ENCODE results near the gene BANF2.

Gene BANF2

DNA sequence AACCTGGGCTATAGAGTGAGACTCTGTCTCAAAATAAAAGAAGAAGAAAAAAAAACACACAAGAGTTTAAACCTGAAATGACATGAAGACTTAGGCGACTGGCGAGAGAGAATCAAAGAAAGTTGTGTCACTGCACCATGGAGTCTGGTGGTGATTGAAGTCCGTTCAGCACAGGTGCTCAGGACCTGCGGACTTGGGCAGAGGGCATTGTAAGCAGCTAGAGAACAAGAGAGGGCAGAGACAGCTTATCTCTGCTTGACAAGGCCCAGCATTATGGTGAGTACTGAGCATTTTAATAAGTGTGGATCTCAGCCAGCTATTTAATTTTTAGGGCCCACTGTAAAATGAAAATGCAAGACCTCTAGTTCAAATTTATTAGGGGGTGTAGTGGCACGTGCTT, 31.5 kb downstream of the BANF2 start:
- FAIRE-seq (no peak), DNase-seq (ENCODE audit: extremely low spot score, insufficient read length, low read depth) (no peak)

DNA sequence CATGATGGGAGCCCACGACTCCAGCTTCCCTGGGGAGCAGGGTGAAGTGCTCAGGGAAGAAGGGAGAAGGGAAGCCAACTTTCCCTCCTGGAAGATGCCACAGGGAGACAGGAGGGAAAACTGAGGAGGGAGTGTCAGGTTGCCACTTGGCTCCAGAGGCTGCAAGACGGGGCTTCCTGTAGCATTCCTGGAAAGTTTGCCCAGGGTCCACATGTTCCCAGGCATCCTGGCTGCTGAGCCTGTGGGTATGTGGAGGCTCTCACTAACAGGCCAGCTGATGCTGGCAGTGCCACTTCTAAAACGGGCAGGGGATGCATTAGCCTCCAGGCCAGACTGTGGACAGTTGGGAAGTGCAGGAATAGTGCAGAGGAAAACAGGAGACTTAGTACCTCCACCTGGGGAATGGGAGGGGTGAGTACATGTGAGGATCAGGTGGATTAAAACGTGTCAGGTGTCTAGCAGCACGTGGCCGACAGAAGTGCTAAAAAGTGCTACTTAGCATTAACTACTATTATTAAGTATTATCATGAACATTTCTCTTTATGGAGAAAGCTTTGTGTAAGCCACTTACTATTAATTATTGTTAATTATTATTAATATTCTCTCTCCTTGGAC, 33.2 kb downstream of the BANF2 start:
- no peak for DNase-seq (ENCODE audit: extremely low spot score, insufficient read length, low read depth)
- FAIRE-seq: no peak

DNA sequence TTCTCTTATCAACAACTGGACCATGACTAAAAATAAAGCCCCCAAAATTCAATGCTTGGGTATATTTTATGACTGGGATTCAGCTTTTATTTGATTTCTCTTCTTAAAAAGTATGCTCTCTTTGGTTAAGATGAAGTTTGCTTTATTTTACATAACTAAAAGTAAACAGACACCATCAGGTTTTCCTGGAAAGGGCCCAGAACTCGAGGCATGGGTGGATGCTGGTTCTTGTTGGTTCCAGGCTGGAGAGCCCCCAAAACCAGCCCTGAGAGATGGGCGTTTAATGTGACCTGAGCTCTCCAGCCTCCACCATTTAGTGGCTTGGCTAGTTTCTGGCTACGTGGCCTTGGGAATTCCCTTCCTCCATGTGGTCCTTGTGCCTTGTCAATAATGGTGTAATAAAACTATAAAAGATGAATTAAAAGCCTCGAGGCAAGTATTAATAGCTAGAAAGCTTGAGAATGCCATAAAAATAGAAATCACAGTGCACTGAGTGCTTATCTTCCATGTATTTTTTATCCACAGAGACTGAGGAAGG, 34.1 kb downstream of the BANF2 start:
- FAIRE-seq: no peak
- no peak for DNase-seq (ENCODE audit: extremely low spot score, insufficient read length, low read depth)

DNA sequence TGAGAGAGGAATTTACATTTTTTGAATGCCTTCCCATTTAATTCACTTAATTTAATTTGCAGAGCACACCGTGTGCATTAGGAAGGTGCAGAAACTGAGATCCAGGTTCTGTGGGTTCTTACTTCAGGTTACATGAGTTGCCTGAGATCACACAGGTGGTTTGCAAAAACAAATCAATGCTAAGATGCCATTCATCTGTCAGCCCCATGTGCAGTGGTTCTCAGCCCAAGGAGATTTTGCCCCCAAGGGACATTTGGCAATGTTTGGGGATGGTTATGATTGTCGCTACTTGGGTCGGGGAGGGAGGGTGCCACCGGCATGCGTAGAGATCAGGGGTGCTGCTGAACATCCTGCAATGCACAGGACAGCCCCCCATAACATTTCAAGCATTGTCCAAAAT, 34.6 kb downstream of the BANF2 start:
- no peak for FAIRE-seq
- no peak for DNase-seq (ENCODE audit: extremely low spot score, insufficient read length, low read depth)

DNA sequence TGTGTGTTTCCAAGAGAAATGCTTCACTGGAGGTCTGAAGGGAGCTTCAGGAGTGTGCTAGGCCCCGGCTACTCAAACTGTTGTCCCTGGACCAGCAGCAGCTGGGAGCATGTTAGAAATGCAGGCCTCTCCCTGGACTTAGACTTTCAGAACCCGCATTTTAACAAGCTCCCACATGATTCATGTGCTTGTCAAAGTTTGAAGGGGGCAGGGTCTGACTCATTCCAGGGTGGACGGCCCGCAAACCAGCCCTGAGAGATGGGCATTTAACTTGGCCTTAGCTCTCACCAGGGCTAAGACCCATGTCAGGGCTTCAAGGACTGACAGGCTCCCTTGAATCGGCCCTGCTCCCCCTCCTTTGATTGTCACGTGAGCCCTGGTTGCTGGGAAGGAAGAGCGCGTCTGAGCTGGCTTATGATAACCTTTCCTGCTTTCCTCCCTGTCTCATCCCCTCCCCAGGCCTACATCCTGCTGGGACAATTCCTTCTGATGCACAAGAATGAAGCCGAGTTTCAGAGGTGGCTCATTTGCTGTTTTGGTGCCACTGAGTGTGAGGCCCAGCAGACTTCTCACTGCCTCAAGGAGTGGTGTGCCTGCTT, 35.5 kb downstream of the BANF2 start:
- DNase-seq (ENCODE audit: extremely low spot score, insufficient read length, low read depth) (no peak), FAIRE-seq (no peak)

DNA sequence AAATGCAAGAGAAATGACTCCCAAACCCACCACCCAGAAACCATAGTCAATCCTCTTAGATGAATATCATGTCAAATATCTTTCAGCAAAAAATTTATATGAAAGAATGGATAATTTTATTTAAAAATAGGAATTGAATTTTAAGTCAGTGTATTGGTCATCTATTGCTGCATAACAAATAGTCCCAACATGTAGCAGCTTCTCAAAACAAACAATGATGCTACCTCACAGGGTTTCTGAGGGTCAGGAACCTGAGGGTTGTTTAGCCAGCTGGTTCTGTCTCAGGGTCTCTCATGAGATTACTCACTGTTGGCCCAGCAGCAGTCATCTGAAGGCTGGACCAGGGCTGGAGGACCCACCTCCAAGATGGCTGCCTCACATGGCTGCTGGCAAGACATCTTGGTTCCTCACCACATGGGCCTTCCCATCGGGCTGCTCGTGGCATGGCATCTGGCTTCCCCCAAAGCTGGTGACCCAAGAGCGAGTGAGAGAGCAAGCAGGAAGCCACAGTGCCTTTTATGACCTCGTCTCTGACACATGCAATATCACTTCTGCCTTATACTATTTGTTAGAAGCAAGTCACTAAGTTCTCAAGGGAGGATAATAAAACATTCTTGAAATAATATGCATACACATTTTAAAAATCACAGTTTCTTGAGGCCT, 36.3 kb downstream of the BANF2 start:
- no peak for DNase-seq (ENCODE audit: extremely low spot score, insufficient read length, low read depth)
- no peak for FAIRE-seq

DNA sequence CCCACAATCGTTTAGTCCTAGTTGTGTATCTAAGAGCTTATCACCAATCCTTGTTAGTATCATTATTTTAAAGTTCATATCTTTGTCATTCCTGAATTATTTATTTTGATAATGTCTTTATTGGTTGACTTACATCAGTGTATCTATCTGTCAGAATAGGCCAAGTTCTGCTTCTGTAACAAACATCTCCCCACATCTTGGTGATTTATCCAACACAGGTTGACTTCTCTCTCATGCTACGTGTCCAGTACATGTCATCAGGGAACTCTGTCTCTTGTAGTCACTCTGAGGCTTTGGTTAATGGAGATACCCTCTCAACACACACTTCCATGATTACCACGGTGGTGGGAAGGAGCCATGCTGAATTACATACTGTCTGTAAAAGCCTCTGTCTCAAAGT, 38.4 kb downstream of the BANF2 start:
- no peak for FAIRE-seq

DNA sequence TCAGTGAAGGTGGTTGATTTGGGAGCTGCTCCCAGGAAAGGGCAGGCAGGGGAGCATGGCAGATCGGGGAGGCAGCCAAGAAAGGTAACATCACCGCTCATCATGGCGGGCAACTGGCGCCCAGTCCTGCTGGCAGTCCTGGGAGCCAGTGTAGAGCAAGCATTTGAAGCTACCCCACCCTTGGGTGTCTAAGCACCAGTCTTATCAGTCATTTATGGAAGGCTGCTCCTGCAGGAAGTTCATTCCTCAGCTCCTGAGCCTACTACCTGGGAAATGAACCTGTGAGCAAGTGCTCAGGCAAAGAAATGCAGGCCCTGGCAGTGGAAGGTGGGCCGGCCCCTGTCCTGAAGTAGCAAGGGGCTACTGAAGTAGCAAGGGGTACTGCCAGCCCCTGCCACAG, 41.5 kb downstream of the BANF2 start:
- no peak for DNase-seq (ENCODE audit: extremely low spot score, insufficient read length, low read depth)
- no peak for FAIRE-seq

More for the DNA sequence above, 38.4 kb downstream of the BANF2 start:
- DNase-seq (ENCODE audit: extremely low spot score, insufficient read length, low read depth): no peak

DNA sequence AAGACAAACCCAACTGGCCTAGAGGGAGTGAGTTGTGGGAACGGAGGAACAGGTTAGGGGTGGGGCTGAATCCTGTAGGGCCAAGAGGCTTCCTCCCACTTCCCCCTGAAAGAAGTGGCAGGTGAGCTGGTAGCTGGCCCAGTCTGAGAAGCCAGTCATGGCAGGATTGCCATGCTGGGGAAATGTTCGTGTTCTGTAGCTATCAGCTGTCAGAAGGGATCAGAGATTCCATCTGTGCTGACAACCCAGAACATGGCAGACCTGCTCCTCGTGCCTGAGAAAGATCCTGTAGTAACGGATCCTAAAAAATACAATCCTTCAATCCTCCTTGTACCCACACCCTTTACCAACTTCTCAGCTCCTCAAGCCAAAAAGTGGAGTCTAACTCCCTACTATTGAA, 43.0 kb downstream of the BANF2 start:
- FAIRE-seq (no peak), DNase-seq (ENCODE audit: extremely low spot score, insufficient read length, low read depth) (no peak)

DNA sequence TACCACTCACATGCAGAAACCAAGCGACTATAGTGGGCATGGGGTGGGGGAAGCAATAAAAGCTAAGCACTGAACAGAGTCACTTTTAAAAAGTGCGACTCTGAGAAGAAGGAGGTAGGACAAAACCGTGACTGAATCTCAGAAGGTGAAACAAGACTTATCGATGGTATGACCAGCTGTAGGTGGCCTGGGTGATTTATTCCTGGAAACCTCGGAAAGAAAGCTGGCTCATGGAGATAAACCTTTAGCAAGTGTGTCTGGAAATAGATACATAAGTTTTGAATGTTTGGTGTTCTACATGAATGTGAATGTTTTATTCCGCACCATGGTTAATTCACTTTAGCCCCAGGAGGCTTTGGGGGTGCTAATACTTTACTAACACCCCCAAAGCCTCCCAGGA, 43.9 kb downstream of the BANF2 start:
- FAIRE-seq (no peak), DNase-seq (ENCODE audit: extremely low spot score, insufficient read length, low read depth) (no peak)

DNA sequence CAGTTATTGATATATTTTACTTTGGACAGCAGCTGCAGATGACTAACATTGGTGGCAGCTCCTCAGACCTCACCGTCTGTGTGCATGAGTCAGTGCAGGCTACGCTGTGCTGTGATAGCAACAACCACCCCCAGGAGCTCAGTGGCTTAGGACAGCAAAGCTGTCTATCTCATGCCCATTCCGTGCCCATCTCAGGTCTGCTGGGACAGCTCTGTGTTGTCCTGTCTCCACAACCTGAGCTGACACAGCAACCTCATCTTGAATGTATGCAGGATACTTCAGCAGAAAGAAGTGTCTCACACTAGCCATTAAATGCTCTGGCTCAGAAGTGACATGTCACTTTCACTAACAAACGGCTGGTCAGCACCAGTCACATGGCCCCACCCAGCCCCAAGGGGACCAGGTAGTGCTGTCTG, 47.7 kb downstream of the BANF2 start:
- DNase-seq (ENCODE audit: extremely low spot score, insufficient read length, low read depth): no peak
- no peak for FAIRE-seq

DNA sequence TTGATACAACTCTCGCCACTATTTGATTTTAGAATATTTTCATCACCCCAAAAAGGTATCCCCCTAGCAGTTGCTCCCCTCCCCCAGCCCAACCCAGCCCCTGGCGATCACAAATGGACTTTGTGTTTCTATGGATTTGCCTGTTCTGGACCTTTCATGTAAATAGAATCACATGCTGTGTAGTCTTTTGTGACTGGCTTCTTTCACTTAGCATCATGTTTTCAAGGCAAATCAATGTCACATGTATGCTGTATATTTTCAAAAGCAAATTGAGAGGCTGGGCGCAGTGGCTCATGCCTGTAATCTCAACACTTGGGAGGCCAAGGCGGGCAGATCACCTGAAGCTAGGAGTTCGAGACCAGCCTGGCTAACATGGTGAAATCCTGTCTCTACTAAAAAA, 48.5 kb downstream of the BANF2 start:
- FAIRE-seq (no peak), DNase-seq (ENCODE audit: extremely low spot score, insufficient read length, low read depth) (no peak)

DNA sequence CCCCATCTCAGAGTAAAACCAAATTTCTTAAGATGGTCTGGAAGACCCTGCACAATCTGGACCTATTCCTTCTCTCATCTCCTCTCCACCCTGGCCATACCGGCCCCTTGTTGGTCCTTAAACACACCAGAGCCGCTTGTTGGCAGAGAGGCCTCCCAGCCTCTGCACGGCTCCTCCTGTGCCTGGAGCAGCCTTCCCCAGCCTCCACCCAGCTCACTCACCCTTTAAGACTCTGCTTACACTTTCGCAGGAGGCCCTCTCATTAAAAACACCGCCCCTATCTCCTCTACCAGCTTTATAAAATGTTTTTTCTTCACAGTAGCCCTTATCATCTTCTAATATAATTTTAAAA, 49.8 kb downstream of the BANF2 start:
- no peak for FAIRE-seq
- DNase-seq (ENCODE audit: extremely low spot score, insufficient read length, low read depth): no peak

DNA sequence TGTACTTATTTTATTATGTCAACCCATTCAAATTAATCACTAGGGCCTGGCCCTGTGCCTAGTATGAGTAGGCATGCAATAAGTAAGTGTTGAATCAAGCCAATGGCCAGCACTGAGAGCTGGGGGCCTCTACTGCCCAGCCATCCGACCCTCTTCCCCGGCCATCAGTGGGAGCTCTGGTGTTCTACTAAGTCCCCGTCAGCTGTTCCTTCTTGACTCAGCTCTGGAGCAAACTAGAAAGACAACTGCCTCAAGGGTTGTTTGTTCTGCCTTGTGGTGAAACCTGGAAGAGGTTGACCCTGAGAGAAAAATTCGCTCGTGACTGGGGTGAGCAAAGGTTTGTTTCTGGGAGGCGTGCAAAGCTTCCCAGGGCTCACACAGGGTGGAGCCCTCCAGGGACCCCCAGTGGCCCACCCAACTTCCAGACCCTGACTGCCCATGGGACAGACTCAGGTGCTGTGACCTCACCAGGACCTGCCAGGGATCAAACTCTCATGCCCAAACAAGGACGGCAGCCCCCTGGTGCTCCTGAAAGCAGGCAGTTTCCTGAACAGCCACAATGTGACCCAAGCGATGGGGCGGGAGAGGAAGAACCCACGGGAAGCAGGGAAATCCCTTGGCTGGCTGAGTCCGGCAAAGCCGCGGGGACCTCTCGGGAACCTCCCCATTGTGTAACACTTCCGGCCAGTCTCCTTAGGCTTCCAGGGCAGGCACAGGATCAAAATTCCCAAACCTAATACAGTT, 50.4 kb downstream of the BANF2 start:
- FAIRE-seq (no peak), DNase-seq (ENCODE audit: extremely low spot score, insufficient read length, low read depth) (no peak)

DNA sequence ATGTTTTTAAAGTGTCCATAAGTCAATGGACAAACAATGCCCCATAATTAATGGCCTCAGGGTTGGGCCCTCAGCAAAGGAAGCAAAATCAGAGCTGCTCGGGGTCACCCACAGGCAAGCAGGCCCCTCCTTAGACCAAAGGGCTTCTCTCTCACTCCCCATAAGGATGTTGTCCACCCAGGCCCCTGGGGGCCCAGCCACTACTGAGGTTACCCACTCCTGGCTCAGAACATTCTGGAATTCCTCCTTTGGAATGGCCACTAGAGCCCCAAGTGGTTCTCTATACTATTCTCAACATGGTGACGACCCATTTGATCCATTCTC, 50.9 kb downstream of the BANF2 start:
- FAIRE-seq (no peak), DNase-seq (ENCODE audit: extremely low spot score, insufficient read length, low read depth) (no peak)

DNA sequence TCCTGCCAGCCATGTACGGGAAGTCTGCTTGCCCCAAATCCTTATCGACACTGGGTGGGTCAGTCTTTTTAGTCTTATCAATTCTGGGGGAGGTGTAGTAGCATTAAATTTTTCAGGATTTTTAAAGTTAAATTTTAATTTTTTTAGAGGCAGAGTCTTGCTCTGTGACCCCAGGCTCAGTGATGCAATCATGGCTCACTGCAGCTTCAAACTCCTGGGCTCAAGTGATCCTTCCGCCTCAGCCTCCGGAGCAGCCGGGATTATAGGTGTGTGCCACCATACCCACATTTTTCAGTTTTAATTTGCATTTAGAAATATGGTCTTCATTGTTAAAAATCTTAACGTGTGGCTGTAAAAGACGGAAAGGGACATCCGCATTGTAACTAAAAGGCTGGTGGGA, 51.9 kb downstream of the BANF2 start:
- FAIRE-seq (no peak), DNase-seq (ENCODE audit: extremely low spot score, insufficient read length, low read depth) (no peak)

DNA sequence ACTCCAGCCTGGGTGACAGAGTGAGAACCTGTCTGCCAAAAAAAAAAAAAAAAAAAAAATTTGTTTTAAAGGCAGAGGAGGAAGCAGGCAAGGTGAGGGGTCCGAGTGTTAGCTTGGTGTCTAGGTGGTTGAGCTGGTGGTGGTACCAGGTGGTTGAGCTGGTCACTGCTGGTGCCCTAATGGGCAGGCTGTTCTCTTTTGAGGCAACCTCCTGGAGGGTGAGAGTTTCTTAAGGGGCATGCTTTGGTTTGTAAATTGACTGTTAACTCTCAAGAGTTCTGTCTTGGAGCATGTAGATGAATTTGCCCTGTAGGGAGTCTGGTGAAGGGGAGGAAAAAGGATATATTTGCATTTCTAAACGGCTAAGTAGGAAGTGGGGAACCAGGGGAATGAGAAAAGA, 52.7 kb downstream of the BANF2 start:
- FAIRE-seq: no peak
- no peak for DNase-seq (ENCODE audit: extremely low spot score, insufficient read length, low read depth)

DNA sequence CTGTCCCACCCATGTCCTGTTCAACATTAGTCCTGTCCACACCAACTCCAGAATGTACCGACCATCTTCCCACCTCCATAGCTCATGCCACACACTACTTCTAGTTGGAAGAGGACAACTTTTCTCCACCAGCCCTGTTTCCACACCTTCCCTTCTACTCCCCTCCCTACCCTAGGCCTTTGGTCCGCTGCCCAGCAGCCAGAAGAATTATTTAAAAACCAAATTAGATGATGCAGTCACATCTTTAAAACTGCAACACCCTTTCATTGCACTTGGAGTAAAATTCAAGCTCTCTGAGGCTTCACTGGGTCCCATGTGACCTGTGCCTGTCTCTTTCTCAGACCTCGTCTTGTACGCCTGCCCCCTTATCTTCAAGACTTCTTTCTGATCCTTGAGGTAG, 53.8 kb downstream of the BANF2 start:
- DNase-seq (ENCODE audit: extremely low spot score, insufficient read length, low read depth) (no peak), FAIRE-seq (no peak)

DNA sequence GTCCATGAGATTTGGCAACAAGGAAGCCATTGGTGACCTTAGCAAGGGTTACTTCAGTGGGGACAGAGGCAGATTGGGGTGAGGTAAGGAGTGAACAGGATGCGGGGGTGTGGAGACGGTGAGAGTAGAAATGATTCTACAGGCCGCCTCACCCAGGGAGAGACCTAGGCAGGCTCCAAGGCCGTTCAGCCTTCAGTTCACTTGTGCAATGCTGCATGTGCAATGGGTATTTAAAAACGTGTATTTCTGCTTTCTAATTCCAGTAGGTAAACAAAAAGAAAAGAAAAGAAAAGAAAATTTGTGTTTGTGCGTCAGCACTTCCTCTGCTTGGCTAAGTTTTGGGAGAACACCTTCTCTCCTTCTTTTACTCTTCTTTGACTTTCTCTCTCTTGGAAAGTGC, 56.8 kb downstream of the BANF2 start:
- FAIRE-seq (no peak), DNase-seq (ENCODE audit: extremely low spot score, insufficient read length, low read depth) (no peak)

DNA sequence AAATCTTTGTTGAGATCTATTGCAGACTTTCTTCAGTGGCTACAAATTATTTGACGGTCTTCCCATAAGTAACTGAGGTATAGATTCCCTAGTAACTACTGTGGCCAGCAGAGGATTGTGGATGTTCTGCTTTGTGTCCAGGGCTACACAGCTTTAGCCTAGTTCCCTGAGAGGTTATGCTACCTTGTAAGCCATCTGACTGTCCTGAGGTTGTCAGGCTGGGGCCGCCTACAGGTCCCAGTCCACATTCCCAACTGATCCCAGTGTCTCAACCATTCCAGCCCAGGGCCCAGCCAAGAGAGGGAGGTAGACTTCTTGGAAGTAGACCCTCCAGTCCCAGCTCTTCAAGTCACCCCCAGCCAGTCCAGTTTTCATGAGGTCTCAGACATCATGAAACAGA, 57.7 kb downstream of the BANF2 start:
- DNase-seq (ENCODE audit: extremely low spot score, insufficient read length, low read depth): no peak
- FAIRE-seq: no peak

DNA sequence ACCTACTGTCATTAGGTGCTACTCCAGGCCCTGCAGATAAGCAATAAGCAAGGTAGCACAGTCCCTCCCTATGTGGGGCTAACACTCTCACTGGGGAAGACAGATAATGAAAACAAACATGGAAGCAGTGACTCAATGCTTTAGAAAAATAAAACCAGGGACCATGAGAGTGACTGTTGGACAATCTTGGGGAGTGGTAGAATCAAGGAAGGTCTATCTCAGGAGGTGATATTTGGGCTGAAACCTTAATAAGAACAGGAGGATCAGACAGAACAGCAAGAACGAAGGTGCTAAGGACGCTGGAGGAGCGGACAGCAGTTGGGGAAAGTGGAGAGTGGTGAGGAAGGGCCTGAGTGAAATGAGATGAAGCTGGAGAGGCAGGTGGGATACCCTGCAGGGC, 58.2 kb downstream of the BANF2 start:
- FAIRE-seq: no peak
- no peak for DNase-seq (ENCODE audit: extremely low spot score, insufficient read length, low read depth)

Measured in GM18507 (cell line).